HEK293 (cell line): ENCODE results near the gene FUT6.

ENCODE experiments used
- CTCF ChIP-seq: fragments of 450-650 bp; formaldehyde crosslinking; IDR thresholded peaks from 2 replicates; pipeline ENCODE4 v1.5.1; 2016; ENCODE audit warnings: missing biosample characterization, missing genetic modification characterization
- HIC1 ChIP-seq: fragments of 450-650 bp; formaldehyde crosslinking; IDR thresholded peaks from 2 replicates; pipeline ENCODE4 v1.5.1; 2016; ENCODE audit warnings: missing biosample characterization, missing genetic modification characterization
- HOXD13 ChIP-seq: sonication (generic); formaldehyde crosslinking; IDR thresholded peaks from 2 replicates; pipeline ENCODE4 v1.8.0; 2022; ENCODE audit warnings: missing genetic modification reagents, borderline replicate concordance
- KLF17 ChIP-seq: fragments of 450-650 bp; formaldehyde crosslinking; IDR thresholded peaks from 2 replicates; pipeline ENCODE4 v1.5.1; 2016; ENCODE audit warnings: missing biosample characterization, missing genetic modification characterization
- KLF7 ChIP-seq: fragments of 450-650 bp; formaldehyde crosslinking; IDR thresholded peaks from 2 replicates; pipeline ENCODE4 v1.5.1; 2016; ENCODE audit warnings: missing biosample characterization, missing genetic modification characterization, borderline replicate concordance
- PATZ1 ChIP-seq: fragments of 450-650 bp; formaldehyde crosslinking; IDR thresholded peaks from 2 replicates; pipeline ENCODE4 v1.5.1; 2016; ENCODE audit warnings: missing biosample characterization, missing genetic modification characterization
- PBX3 ChIP-seq: sonication (generic); formaldehyde crosslinking; IDR thresholded peaks from 2 replicates; pipeline ENCODE4 v1.8.1; 2022; ENCODE audit warnings: mild to moderate bottlenecking, moderate library complexity, missing genetic modification reagents
- SALL2 ChIP-seq: fragments of 450-650 bp; formaldehyde crosslinking; IDR thresholded peaks from 2 replicates; pipeline ENCODE4 v1.5.0; 2017; ENCODE audit warnings: missing biosample characterization, mild to moderate bottlenecking, missing genetic modification characterization, borderline replicate concordance
- YY1 ChIP-seq: fragments of 450-650 bp; formaldehyde crosslinking; IDR thresholded peaks from 2 replicates; pipeline ENCODE4 v1.5.1; 2018; ENCODE audit warnings: missing biosample characterization, missing genetic modification characterization
- YY2 ChIP-seq: fragments of 450-650 bp; formaldehyde crosslinking; IDR thresholded peaks from 2 replicates; pipeline ENCODE4 v1.5.1; 2016; ENCODE audit warnings: missing biosample characterization, missing genetic modification characterization
- ZBTB1 ChIP-seq: fragments of 450-650 bp; formaldehyde crosslinking; IDR thresholded peaks from 2 replicates; pipeline ENCODE4 v1.5.1; 2016; ENCODE audit warnings: missing biosample characterization, missing genetic modification characterization
- ZFP41 ChIP-seq: fragments of 450-650 bp; formaldehyde crosslinking; IDR thresholded peaks from 2 replicates; pipeline ENCODE4 v1.5.1; 2016; ENCODE audit warnings: missing biosample characterization, missing genetic modification characterization, borderline replicate concordance
- ZNF133 ChIP-seq: fragments of 450-650 bp; formaldehyde crosslinking; IDR thresholded peaks from 2 replicates; pipeline ENCODE4 v1.5.1; 2016; ENCODE audit warnings: missing biosample characterization, missing genetic modification characterization
- ZNF146 ChIP-seq: fragments of 450-650 bp; formaldehyde crosslinking; IDR thresholded peaks from 2 replicates; pipeline ENCODE4 v1.5.1; 2016; ENCODE audit warnings: missing biosample characterization, missing genetic modification characterization
- ZNF169 ChIP-seq: fragments of 450-650 bp; formaldehyde crosslinking; IDR thresholded peaks from 2 replicates; pipeline ENCODE4 v1.5.1; 2016; ENCODE audit warnings: missing biosample characterization, missing genetic modification characterization
- ZNF19 ChIP-seq: fragments of 450-650 bp; formaldehyde crosslinking; IDR thresholded peaks from 2 replicates; pipeline ENCODE4; 2016; ENCODE audit warnings: missing biosample characterization, missing genetic modification characterization, low read depth
- ZNF223 ChIP-seq: fragments of 450-650 bp; formaldehyde crosslinking; IDR thresholded peaks from 2 replicates; pipeline ENCODE4 v1.5.1; 2016; ENCODE audit warnings: missing biosample characterization, missing genetic modification characterization
- ZNF239 ChIP-seq: fragments of 450-650 bp; formaldehyde crosslinking; IDR thresholded peaks from 2 replicates; pipeline ENCODE4 v1.5.1; 2016; ENCODE audit warnings: missing biosample characterization, missing genetic modification characterization
- ZNF24 ChIP-seq: fragments of 450-650 bp; formaldehyde crosslinking; IDR thresholded peaks from 2 replicates; pipeline ENCODE4 v1.5.1; 2016; ENCODE audit warnings: missing biosample characterization, missing genetic modification characterization
- ZNF280C ChIP-seq: fragments of 450-650 bp; formaldehyde crosslinking; IDR thresholded peaks from 2 replicates; pipeline ENCODE4 v1.5.1; 2016; ENCODE audit warnings: missing biosample characterization, missing genetic modification characterization
- ZNF302 ChIP-seq: fragments of 450-650 bp; formaldehyde crosslinking; IDR thresholded peaks from 2 replicates; pipeline ENCODE4 v1.5.1; 2016; ENCODE audit warnings: missing biosample characterization, missing genetic modification characterization, low read depth
- ZNF350 ChIP-seq: fragments of 450-650 bp; formaldehyde crosslinking; IDR thresholded peaks from 2 replicates; pipeline ENCODE4 v1.5.0; 2017; ENCODE audit warnings: missing biosample characterization, mild to moderate bottlenecking, missing genetic modification characterization
- ZNF416 ChIP-seq: fragments of 450-650 bp; formaldehyde crosslinking; IDR thresholded peaks from 2 replicates; pipeline ENCODE4 v1.5.1; 2016; ENCODE audit warnings: missing biosample characterization, missing genetic modification characterization
- ZNF514 ChIP-seq: fragments of 450-650 bp; formaldehyde crosslinking; IDR thresholded peaks from 2 replicates; pipeline ENCODE4 v1.5.1; 2016; ENCODE audit warnings: missing biosample characterization, missing genetic modification characterization
- ZNF544 ChIP-seq: fragments of 450-650 bp; formaldehyde crosslinking; IDR thresholded peaks from 2 replicates; pipeline ENCODE4 v1.5.0; 2017; ENCODE audit warnings: missing biosample characterization, missing genetic modification characterization
- ZNF664 ChIP-seq: fragments of 450-650 bp; formaldehyde crosslinking; IDR thresholded peaks from 2 replicates; pipeline ENCODE4 v1.5.1; 2016; ENCODE audit warnings: missing biosample characterization, missing genetic modification characterization
- ZNF777 ChIP-seq: fragments of 450-650 bp; formaldehyde crosslinking; IDR thresholded peaks from 2 replicates; pipeline ENCODE4 v1.5.1; 2017; ENCODE audit warnings: missing biosample characterization, missing genetic modification characterization, borderline replicate concordance
- ZNF830 ChIP-seq: fragments of 450-650 bp; IDR thresholded peaks from 2 replicates; pipeline ENCODE4 v1.5.0; 2018; ENCODE audit warnings: missing biosample characterization, missing genetic modification characterization, low read depth, mild to moderate bottlenecking, moderate library complexity
- ZSCAN16 ChIP-seq: fragments of 450-650 bp; formaldehyde crosslinking; IDR thresholded peaks from 2 replicates; pipeline ENCODE4 v1.5.1; 2016; ENCODE audit warnings: missing biosample characterization, missing genetic modification characterization
- ZSCAN23 ChIP-seq: fragments of 450-650 bp; formaldehyde crosslinking; IDR thresholded peaks from 2 replicates; pipeline ENCODE4 v1.5.1; 2016; ENCODE audit warnings: missing biosample characterization, missing genetic modification characterization

Gene FUT6

GRCh38 chr19:5803752-5804515, 35.6 kb downstream of the FUT6 start (continued):
- TF ChIP-seq ZNF416 (tag by site-specific recombination) (no peak), ZNF146 (tag by site-specific recombination) (no peak), KLF17 (tag by site-specific recombination) (peak; percentile 86), ZNF169 (no peak), YY2 (no peak), ZNF544 (tag by site-specific recombination) (no peak), ZNF24 (peak; percentile 79), ZNF664 (tag by site-specific recombination) (no peak), ZNF350 (no peak), PATZ1 (tag by site-specific recombination) (peak; percentile 99), ZNF302 (tag by site-specific recombination) (no peak), KLF7 (tag by site-specific recombination) (peak; percentile 70; the same call in 1 of the 2 replicates), ZNF830 (tag by site-specific recombination) (no peak), ZNF19 (no peak), ZNF133 (tag by site-specific recombination) (no peak), PBX3 (CRISPR knock-in tag) (peak; percentile 78; the same call in 1 of the 2 replicates), ZNF777 (tag by site-specific recombination) (peak; percentile 70; the same call in 1 of the 2 replicates), HOXD13 (CRISPR knock-in tag) (no peak), CTCF (peak; percentile 99), ZSCAN16 (no peak), ZNF280C (tag by site-specific recombination) (no peak), ZNF223 (tag by site-specific recombination) (no peak), ZFP41 (no peak), ZNF239 (no peak), SALL2 (tag by site-specific recombination) (no peak), YY1 (peak; percentile 41; the same call in 1 of the 2 replicates), ZBTB1 (tag by site-specific recombination) (no peak), HIC1 (tag by site-specific recombination) (peak; percentile 91), ZNF514 (no peak), ZSCAN23 (tag by site-specific recombination) (0 out of 2 replicates have a peak, but pooled peaks have one; percentile 61)
